ENCODE results near the gene IGFLR1.
"Not testable (repeated sequence)": the region's sequence is repeated elsewhere in the genome, so short reads cannot be mapped to it uniquely, and the experiment has no call there.

Gene IGFLR1

GRCh38 chr19:35739275-35740107 lies 2.8 kb downstream of the IGFLR1 start:
- DNase-seq (ENCODE audit: low spot score), result no peak

GRCh38 chr19:35738887-35739229 lies 3.4 kb downstream of the IGFLR1 start:
- DNase-seq (ENCODE audit: low spot score), result no peak

- DNase-seq (ENCODE audit: low spot score), result no peak
Observed at GRCh38 chr19:35738021-35738886, 4.0 kb downstream of the IGFLR1 start.

GRCh38 chr19:35736913-35737886 lies 5.1 kb downstream of the IGFLR1 start:
- DNase-seq (ENCODE audit: low spot score), result no peak

DNA sequence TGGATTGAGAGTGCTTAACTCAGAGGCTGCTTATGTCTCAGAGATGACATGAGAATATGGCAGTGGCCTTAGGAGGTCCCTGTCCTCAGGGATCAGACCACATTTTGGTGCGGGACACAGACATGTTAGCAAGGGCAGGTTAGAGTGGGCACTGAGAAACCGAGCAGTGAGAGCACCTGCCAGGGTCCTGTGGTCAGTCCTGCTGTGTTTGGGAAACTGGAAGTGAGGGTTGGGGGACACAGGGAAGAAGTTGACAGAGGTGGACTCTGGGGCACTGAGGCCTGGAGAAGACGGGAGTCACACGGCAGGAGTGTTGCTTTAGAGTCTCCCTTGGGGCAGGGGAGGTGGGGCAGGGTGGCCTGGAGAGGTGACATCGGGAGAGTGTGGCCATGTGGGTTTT lies 7.4 kb downstream of the IGFLR1 start:
- no peak for DNase-seq (ENCODE audit: low spot score)

DNA sequence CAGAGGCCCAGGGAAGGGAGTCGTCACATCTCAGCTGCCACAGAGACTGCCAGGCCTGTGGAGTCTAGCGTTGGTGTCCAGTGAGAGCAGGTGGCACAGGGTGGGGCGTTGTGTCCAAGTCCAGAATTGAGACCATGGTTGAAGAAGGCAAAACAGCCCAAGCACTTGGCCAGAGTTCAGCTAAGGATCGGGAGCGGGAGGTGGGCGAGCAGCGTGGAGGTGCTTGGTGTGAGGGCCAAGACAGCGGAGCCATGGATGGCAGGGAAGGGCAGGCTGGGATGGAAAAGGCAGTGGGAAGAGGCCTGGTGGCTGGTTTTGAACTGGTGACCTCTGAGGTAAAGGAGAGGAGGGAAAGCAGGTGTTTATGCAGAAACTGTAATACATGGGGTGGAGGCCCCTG lies 8.0 kb downstream of the IGFLR1 start:
- no peak for DNase-seq (ENCODE audit: low spot score)

DNA sequence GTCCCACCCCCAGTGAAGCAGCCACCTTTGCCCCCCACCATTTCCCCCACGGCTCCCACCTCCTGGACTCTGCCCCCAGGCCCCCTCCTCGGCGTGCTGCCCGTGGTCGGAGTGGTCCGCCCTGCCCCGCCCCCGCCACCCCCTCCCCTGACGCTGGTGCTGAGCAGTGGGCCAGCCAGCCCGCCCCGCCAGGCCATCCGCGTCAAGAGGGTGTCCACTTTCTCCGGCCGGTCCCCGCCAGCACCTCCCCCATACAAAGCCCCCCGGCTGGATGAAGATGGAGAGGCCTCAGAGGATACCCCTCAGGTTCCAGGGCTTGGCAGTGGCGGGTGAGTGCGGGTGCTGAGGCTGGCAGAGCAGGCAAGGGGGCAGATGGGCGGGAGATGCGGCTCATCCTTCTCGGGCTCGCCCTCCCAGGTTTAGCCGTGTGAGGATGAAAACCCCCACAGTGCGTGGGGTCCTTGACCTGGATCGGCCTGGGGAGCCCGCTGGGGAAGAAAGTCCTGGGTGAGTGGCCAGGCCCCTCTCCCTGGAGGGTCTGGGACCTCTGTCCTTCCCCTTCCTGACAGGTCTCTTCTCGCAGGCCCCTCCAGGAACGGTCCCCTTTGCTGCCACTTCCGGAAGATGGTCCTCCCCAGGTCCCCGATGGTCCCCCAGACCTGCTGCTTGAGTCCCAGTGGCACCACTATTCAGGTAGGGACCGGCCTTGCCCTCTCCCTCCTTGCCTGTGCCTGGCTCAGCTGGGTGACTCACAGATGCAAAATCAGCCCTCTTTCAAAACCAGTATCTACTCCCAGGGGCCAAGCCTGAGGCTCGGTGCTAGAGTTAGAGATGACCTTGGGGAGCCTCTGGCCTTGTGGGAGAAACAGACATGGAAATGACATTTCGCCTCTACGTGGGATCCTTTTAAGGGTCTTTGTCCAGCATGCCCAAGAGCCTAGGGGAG lies 8.8 kb downstream of the IGFLR1 start:
- DNase-seq (ENCODE audit: low spot score), result no peak

GRCh38 chr19:35732540-35733179 lies 9.6 kb downstream of the IGFLR1 start:
- no peak for DNase-seq (ENCODE audit: low spot score)

DNA sequence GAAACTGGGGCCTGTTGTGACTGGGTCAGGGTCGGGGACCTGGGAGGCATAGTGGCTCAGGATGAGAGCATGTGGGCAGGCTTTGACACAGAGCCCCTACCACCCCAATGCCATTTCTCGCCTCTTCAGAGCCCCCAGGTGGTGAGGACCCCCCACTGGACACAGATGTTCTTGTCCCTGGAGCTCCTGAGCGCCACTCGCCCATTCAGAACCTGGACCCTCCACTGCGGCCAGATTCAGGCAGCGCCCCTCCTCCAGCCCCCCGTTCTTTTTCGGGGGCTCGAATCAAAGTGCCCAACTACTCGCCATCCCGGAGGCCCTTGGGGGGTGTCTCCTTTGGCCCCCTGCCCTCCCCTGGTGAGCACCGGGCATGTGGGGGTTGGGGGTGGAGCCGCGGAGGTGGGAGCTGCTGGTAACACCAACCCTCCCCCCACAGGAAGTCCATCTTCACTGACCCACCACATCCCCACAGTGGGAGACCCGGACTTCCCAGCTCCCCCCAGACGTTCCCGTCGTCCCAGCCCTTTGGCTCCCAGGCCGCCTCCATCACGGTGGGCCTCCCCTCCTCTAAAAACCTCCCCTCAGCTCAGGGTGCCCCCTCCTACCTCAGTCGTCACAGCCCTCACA lies 10.4 kb downstream of the IGFLR1 start:
- no peak for DNase-seq (ENCODE audit: low spot score)

DNA sequence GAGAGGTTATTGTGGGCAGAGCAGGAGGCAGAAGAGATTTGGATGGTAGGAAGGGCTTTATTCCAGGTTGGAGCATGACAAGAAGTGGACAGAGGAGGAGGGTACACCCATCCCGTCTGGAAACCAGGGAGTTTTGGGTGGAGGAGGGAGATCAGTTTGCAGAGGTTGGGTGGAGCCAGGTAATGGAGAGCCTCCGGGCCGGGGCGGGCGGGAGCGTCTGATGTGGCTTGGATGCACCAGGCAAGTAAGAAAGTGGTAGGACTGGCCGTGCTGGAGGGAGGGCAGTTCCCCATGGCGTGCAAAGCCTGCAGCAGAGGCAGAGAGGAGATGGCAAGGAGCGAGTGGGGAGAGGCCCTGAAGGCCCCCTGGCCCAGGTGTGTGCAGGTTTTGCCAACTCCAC lies 10.9 kb downstream of the IGFLR1 start:
- DNase-seq (ENCODE audit: low spot score), result no peak

- no peak for DNase-seq (ENCODE audit: low spot score)
Observed at GRCh38 chr19:35730326-35730725, 11.9 kb downstream of the IGFLR1 start.

DNA sequence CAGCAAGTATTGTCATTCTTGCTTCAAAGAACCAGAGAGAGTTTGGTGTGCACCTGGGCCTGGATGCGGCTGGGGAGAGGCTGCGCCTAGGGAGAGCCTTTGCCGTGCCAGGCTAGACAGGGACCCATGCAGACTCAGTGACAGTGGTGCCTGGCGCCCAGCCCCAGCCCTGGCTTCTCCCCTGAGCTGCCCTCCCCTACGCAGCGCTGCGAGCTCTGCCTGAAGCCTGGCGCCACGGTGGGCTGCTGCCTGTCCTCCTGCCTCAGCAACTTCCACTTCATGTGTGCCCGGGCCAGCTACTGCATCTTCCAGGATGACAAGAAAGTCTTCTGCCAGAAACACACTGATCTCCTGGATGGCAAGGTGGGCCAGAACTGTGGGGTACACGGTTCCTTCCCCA lies 12.5 kb downstream of the IGFLR1 start:
- no peak for DNase-seq (ENCODE audit: low spot score)

DNA sequence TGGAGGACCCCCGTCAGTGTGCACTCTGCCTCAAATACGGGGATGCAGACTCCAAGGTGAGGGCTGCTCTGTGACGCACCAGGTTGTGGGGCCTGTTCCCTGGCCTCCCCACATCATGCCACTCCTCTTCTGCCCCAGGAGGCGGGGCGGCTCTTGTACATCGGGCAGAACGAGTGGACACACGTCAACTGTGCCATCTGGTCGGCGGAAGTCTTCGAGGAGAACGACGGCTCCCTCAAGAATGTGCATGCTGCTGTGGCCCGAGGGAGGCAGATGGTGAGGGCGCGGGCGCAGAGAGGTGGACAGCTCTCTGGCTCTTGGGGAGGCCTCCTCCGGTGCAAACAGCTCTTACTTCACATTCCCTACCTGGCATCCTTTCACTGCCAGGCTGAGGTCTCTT lies 13.2 kb downstream of the IGFLR1 start:
- no peak for DNase-seq (ENCODE audit: low spot score)

DNA sequence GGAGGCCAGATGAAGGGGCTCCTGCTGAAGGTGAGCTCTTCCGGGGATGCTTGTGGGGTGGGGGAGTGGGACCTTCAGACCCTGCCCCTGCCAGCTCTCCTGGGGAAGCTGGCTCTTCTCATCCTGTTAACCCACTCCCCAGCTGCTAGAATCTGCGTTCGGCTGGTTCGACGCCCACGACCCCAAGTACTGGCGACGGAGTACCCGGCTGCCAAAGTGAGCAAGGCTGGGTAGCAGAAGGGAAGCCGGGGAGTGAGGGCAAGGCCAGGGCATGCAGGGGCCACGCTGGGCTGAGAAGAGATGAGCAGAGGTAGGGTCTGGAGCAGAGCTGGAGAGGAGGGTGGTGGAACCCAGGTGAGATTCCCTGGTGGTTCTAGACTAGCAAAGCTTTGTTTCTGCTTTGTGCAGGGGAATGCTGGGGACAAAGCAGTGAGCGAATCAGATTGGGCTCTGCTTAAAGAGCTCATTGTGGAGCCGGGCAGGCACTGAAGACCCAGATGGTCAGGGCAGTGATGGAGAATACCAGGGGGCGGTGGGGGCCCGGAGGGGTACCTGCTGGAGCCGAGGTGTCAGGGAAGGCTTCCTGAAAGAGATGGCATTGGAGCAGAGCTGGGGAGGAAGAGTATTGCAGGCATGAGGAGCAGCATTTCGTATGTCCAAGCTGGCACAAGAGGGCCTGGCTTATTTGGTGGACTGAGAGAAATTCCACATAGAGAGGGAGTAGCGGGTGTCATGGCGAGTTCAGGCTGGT lies 14.1 kb downstream of the IGFLR1 start:
- no peak for DNase-seq (ENCODE audit: low spot score)

GRCh38 chr19:35727053-35727955 lies 14.9 kb downstream of the IGFLR1 start:
- no peak for DNase-seq (ENCODE audit: low spot score)

DNA sequence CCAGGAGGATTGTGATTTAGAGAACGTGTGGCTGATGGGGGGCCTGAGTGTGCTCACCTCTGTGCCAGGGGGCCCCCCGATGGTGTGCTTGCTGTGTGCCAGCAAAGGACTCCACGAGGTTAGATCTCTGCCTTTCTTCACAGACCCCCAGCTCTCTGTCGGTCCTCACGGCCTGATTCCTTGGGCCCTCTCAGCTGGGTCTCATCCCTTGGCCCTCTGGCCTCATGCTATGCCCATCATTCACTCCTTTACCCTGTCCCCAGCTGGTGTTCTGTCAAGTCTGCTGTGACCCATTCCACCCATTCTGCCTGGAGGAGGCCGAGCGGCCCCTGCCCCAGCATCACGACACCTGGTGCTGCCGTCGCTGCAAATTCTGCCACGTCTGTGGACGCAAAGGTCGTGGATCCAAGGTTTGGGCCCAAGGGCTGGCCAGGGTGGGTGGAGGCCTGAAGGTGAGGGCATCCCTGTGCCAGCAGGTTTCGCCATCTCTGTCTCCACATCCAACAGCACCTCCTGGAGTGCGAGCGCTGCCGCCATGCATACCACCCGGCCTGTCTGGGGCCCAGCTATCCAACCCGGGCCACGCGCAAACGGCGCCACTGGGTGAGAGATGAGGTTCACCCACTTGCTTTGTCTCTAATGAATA lies 16.9 kb downstream of the IGFLR1 start:
- no peak for DNase-seq (ENCODE audit: low spot score)

DNA sequence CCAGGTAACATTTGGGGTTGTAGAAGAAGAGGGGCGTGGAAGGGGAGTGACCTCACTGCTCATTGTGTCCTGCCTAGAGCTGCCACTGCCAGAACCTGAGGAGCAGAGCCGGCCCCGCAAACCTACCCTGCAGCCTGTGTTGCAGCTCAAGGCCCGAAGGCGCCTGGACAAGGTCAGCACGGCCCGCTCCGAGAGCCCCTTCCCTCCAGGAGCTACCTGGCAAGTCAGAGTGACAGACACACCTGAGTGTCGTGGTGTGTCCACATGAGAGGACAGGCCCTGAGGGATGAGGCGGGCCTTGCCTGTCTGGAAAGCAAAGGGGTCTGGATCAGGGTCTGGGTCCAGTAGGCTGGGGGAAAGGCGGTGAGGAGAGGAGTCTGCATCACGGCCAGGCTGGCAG lies 17.7 kb downstream of the IGFLR1 start:
- no peak for DNase-seq (ENCODE audit: low spot score)

- DNase-seq (ENCODE audit: low spot score), result not testable (repeated sequence)
Observed at GRCh38 chr19:35724132-35724531, 18.1 kb downstream of the IGFLR1 start.
